Hair follicle dermal papilla cell (primary cell): Measurements from ENCODE around the gene HAUS3. TPM values are rescaled to one million over a fixed set of nuclear protein-coding genes. Genes with fewer than 3 reads are reported as not detected.

ENCODE experiments used
- small RNA-seq: library from RNA; depleted of rRNA; stranded (forward); fragments of <200 nt; gene quantifications from one replicate; pipeline ENCODE3, GENCODE V24; 2012
- total RNA-seq: library from RNA; depleted of rRNA; stranded (reverse); fragments of >200 nt; gene quantifications from 2 replicates; pipeline ENCODE4 v1.2.3, GENCODE V29; 2012

The HAUS3 gene
- 7.7 and 10.7 TPM in 2 replicates for total RNA-seq

GRCh38 chr4:2241410-2242353, at the start of gene HAUS3, which contains the start of gene POLN:
Gene HAUS3, minus strand, starts transcription at chr4:2242121. Its CDS starts 1,175 bp downstream, at chr4:2240946.
Gene POLN, minus strand, starts transcription at chr4:2242121. Its CDS starts 12,890 bp downstream, at chr4:2229231.

GRCh38 chr4:2261853-2262144, 19.9 kb upstream of the HAUS3 start, which contains the start of gene MXD4:
Gene MXD4, minus strand, starts transcription at chr4:2262109. Its CDS starts 129 bp downstream, at chr4:2261980.

Small RNA genes within 50 kb of the gene (small RNA-seq; reads per million reads assigned to genes)
- gene COX6B1P5 = not detected

Other genes starting within 250 kb of the HAUS3 start
- 18.0 and 26.0 TPM in 2 replicates for gene NELFA, start 233.1 kb downstream of the HAUS3 start, total RNA-seq
- under 0.01 and 0.12 TPM in 2 replicates for gene NAT8L, start 182.8 kb downstream of the HAUS3 start, total RNA-seq
- gene POLN, start within 50 bp of the HAUS3 start, total RNA-seq = 3.2 and 3.5 TPM in 2 replicates
- gene MXD4, start 20.0 kb upstream of the HAUS3 start, total RNA-seq = 68.3 and 79.8 TPM in 2 replicates
- gene ZFYVE28, start 176.5 kb upstream of the HAUS3 start, total RNA-seq = 8.3 and 17.0 TPM in 2 replicates
- gene CFAP99, start 176.8 kb upstream of the HAUS3 start, total RNA-seq = not detected in 2 replicates
- gene RNF4, start 227.0 kb upstream of the HAUS3 start, total RNA-seq = 80.8 and 90.1 TPM in 2 replicates